ENCODE results near the gene CYP2D6.
"Not testable (repeated sequence)": the region's sequence is repeated elsewhere in the genome, so short reads cannot be mapped to it uniquely, and the experiment has no call there.

The CYP2D6 gene

GRCh38 chr22:42130639-42131431, at the start of gene CYP2D6:
TSS of gene CYP2D6 (minus strand) at chr22:42130810. CDS start at chr22:42130791, 19 bp downstream.
- not testable (repeated sequence) for DNase-seq

GRCh38 chr22:42179616-42180015, 49.0 kb upstream of the CYP2D6 start:
- DNase-seq = no peak

- DNase-seq = no peak
These were observed 48.4 kb upstream of the CYP2D6 start for GRCh38 chr22:42178910-42179519.

- no peak for DNase-seq
These were observed 47.3 kb upstream of the CYP2D6 start for GRCh38 chr22:42177891-42178336.

GRCh38 chr22:42176255-42176915, 45.8 kb upstream of the CYP2D6 start:
- no peak for DNase-seq

DNA sequence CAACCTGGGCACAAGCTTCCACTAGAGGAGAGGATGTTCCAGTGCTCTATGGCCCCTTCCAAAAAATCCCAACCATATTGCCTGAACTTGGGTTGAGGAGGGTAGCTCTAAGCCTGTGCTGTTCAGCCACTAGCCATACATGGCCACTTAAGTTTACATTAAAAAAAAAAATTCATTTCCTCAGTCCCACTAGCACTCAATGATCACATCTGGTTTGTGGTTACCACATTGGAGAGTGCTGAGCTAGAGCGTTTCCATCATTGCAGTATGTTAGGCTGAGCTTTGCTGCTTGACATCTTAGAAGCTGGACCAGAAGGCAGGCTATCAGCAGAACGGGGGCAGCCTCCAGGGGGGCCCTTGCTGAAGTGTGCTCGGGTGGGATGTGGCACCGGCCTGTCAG, 43.5 kb upstream of the CYP2D6 start:
- DNase-seq = peak; percentile 22

GRCh38 chr22:42173183-42173926, 42.7 kb upstream of the CYP2D6 start:
- DNase-seq = no peak

- DNase-seq = no peak
These were observed 42.2 kb upstream of the CYP2D6 start for GRCh38 chr22:42172773-42173172.

GRCh38 chr22:42171946-42172719, 41.5 kb upstream of the CYP2D6 start:
- no peak for DNase-seq

DNA sequence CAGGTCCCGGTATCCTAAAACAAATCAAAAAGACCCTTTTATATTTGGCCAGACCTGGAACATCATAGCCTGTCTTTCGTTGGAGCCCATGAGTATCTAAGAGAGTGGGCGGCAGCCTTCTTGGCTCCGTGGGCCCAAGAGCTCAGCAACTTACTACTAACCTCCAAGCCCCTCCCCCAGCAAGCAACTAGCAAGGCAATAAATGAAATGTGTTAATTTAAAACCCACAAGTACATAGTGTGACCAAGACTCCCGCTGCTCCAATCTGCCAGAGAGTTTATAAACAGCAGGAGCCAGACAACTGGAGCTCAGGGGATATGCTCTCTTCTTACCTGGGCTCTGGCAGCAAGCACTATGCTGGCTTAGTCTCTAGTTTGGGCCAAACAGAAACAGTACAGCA, 40.8 kb upstream of the CYP2D6 start:
- no peak for DNase-seq

GRCh38 chr22:42170946-42171345, 40.3 kb upstream of the CYP2D6 start:
- no peak for DNase-seq

- DNase-seq = peak; percentile 87
These were observed 38.5 kb upstream of the CYP2D6 start for GRCh38 chr22:42169055-42169469.

- DNase-seq = no peak
These were observed 37.9 kb upstream of the CYP2D6 start for GRCh38 chr22:42168476-42168875.

DNA sequence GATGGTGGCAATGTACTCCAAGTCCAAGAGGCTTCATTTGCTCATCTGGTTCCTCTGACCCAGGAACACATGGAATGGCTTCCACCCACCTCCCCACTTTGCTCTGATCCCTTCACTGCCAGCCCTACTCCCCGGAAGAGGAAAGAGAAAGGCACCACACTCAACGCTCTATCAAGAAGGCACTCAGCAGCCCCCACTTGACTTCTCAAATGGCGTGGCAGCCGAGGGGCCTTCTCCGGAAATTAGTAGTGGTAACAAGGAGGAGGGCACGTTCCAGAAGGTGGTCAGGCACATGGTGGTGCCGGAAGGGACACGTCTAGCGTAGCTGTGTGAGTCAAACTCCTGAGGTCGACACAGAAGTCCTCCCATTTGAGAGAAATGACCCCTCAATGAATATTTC, 36.5 kb upstream of the CYP2D6 start:
- no peak for DNase-seq

DNA sequence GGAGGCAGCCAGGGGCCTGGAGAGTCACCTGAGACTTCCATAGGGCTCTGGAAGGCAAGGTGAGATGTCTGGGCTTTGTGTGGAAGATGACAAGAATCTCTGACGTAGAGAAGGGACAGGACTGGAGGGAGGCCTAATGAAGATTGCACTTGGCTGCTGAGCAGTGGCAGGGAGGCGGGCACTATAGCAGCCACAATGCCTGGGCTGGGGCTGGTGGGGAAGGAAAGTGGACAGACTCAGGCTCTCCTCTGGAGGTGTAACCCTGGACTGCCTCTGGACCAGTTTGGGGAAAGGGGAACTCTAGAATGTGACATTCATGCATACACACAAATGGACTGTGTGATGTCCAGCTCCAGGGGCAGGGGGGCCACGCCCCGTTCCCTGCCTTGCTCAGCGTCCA, 34.3 kb upstream of the CYP2D6 start:
- no peak for DNase-seq

DNA sequence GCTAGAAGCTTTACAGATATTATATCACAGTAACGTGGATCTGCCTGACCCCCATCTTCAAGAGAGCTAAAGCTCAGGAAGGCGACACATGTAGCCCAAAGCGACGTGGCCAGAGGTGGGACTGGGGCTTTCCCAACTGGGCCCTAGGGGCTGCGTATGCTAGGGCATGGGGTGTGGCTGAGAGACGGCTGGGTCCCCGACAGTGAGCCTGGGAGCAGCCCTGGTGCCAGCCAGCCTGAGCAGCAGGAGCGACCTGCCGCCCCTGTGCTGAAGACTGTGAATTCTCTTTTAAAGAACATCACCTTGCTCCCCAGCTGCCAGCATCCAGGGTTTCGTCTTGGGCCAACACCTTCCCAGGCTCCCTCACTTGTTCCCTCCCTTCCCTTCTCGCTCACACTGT, 32.9 kb upstream of the CYP2D6 start:
- no peak for DNase-seq

DNA sequence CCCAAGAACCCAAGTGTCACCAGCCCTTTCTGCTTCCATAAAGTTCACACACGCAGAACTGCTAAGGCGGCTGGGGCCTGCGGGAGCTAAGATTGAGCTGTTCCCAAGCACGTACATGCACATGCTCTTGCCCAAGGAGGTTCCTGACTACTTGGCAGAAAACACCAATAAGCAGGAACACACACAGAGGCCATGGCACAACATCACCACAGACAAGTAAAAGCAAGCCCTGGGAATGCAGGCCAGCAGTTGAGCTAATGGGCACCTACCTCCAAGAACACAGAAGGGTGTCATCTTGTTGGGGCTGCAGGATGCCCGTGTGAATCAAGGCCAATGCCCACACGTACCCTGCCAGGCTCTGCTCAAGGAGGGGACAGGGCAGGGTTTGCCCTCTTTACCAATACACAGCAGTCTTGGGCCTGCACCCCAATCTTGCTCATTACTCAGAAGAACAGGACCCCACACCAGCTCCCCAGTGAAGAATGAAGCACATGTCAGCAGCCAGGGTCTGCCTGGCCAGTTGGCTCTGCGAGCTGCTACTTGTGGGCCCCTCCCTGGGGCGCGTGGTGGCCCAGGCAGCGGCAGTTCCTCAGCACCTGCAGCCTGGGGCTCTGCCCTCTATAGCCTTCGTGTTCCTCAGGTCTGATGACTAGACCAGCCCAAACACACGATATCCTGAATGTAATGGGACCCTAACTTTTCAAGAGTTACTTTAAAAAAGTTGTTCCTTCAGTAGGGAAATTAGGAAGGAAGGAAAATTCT, 32.3 kb upstream of the CYP2D6 start:
- DNase-seq = no peak

GRCh38 chr22:42160830-42161696, 30.5 kb upstream of the CYP2D6 start:
- DNase-seq = peak; percentile 68

- DNase-seq = no peak
These were observed 29.6 kb upstream of the CYP2D6 start for GRCh38 chr22:42160251-42160650.

- no peak for DNase-seq
These were observed 28.0 kb upstream of the CYP2D6 start for GRCh38 chr22:42158456-42159132.

Data from hematopoietic multipotent progenitor cell treated with erythropoietin and hydrocortisone succinate and interleukin-3 and kit ligand, for 6 days (in vitro differentiated cells).